Activated T-cell treated with anti-CD3 and anti-CD28 coated beads for 4 hours (primary cell): Measurements from ENCODE around the gene EXD3.
"Not testable (repeated sequence)": the region's sequence is repeated elsewhere in the genome, so short reads cannot be mapped to it uniquely, and the experiment has no call there.

Source experiments
- DNase-seq: peaks from one replicate; pipeline ENCODE4 v3.0.0-alpha.2; 2020

EXD3 gene

DNA sequence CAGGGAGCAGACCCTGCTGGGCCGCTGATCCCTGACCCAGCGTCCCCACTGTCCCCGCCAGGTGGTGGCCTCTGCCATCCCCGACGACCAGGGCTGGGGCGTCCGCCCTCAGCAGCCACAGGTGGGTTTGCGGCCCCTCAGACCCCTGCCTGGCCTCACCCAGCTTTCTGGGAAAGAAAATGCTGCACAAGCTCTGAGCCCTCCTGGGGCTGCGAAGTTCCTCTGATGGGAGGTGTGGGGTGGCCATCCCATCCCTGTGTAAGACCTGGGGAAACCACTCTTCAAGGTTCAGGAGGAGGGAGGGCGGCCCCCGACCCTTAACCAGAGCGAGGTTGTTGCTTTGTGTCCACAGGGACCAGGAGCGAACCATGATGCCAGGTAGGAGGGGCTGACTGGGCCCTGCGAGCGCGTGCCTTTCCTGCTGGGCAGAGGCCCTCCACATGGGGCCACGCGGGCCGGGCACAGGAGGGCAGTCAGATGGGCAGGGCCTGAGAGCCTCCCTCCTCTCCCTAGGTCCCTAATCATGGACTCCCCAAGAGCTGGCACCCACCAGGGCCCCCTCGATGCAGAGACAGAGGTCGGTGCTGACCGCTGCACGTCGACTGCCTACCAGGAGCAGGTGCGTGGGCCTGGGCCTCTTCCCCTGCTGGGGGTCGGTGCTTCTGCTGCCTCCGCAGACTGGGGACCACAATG, 7.9 kb upstream of the EXD3 start:
- DNase-seq: no peak

DNA sequence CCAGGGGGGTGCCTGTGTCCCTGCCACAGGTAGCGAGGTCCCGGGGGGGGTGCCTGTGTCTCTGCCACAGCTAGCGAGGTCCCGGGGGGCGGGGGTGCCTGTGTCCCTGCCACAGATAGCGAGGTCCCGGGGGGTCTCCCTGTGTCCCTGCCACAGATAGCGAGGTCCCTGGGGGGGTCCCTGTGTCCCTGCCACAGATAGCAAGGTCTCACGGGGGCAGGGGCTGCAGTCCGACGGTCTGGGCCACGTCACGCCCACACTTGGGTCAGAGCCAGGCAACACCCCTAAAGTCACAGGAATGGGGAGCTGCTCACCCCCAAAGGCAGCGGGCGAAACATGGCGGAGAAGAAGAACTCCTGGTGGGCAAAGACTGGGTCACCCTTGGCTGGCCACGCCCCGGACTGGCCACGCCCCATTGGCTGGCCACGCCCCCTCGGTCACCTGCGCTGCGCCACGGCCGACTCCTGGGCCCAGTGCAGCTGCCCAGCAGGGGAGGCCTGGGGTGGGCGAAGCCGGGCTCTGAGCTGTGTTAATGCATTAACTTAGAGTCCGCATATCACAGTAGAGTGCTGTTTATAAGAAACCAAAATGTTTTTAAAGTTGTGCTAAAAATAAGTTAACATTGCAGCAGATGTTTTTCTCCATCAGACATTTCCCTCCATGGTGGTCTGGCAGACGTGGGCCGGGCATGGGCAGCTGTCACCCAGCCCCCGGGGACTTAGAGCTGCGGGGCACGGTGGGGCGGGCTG, 7.2 kb upstream of the EXD3 start:
- no peak for DNase-seq

DNA sequence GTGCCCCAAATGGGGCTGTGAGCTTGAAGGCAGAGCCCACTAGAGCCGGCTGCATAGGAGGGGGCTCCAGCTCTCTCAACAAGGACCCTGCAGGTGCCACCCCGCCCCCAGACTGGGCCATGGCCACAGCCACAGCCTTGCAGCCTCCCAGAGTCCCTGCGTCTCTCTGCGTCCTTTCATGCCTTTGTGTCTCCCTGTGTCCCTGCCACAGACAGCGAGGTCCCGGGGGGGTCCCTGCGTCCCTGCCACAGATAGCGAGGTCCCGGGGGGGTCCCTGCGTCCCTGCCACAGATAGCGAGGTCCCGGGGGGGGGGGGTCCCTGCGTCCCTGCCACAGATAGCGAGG, 6.6 kb upstream of the EXD3 start:
- no peak for DNase-seq

DNA sequence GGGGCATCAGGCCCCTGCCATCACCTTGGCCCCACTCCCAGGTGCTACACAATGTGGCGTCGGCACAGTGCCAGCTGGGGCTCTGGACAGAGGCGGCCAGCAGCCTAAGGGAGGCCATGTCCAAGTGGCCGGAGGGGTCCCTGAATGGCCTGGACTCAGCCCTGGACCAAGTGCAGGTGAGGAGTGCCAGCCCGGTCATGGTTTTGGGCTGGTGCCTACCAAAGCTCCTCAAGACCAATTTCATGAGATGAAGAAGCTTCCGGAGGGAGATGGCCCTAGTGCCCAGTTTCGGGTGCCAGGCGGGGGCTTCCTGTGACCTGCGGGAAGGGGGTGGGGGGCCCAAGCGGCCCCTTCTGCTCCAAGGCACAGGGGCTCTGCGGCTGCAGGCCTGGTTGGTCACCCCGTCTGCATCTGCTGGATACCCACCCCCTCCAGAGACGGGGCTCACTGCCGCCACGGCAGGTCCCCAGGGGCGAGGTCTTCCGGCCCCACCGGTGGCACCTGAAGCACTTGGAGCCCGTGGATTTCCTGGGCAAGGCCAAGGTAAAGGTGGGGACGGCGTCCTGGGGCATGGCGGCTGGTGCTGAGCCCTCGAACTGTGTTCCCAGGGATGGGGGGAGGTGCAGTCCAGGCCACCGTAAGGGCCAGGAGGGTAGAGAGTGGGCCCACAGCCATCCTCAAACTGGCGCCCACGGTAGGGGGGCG, 6.0 kb upstream of the EXD3 start:
- DNase-seq: no peak

DNA sequence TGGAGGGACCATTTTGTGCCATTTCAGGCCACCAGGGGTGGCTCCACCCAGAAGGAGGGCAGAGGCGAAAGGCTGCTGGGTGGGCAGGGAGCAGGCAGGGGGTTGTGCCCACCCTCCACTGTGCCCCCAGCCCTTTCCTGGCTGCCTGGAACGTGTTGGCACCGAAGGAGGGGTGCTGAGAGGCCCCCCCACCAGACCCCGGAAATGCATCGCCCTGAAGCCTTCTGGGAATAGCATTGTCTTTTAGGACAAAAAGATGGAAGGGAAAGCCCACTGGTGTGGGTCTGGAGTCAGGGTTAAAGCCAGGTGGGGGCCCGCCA, 5.3 kb upstream of the EXD3 start:
- no peak for DNase-seq

DNA sequence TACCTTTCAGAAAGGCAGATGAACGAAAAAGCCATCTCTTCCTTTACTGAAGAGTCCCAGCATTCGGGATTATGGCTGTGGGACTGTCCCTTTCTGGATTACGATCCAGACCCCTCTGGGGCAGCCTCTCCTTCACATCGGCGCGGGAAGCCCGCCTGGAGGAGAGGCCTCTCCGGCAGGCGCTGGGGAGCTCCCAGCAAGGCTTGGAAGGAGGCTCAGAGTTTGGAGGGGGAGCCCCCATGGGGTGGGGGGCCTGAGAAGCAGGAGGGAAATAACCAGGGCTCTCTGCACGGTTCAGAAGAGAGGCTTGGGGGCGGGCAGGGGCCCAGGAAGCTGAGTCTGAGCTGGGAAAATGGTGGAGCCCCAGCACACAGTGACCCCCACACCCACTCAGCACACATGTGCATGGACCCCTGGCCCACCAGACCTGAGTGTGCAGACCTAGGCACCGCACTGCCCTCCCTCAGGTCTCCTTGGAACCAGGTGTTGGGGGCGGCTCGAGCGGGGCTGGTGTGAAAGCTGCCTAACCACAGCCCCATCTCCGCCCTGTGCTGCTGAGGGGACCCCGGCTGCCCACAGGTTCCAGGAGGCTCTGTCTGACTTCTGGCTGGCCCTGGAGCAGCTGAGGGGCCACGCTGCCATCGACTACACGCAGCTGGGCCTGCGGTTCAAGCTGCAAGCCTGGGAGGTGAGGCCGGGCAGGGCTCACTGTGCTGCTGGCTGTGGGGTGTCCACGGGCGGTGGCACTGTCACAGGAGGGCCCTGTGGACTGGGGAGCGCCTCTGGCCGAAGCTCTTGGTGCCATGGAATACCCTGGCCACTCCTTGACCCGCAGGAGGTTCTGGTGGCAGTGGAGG, 4.7 kb upstream of the EXD3 start:
- no peak for DNase-seq

DNA sequence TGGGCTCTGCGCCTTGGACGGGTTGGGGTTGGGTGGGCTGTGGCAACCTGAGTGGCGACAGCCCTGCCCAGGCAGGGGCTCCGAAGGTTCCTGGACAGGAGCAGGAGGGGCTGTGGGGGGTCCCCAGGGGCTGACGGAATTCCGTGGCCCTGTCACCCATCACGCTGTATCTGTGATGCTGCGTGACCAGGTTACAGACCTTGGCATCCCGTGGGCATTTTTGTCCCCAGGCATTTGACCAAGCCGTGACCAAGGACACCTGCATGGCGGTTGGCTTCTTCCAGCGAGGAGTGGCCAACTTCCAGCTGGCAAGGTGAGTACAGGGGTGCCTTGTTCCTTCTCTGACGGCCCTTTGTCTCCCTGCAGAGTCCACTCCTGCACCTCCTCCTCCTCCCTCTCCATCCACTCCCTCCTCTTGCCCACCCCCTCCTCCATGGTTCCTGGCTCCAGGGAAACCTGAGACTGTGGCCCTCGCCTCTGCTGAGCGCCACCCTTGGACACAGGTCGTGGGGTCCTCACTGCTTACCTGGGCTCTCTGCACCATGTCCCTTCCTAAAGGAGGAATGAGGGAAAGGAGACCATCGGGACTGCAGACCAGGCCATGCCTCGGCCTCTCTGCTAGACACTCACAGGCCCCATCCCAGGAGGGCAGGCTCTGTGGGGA, 3.2 kb upstream of the EXD3 start:
- DNase-seq: no peak

DNA sequence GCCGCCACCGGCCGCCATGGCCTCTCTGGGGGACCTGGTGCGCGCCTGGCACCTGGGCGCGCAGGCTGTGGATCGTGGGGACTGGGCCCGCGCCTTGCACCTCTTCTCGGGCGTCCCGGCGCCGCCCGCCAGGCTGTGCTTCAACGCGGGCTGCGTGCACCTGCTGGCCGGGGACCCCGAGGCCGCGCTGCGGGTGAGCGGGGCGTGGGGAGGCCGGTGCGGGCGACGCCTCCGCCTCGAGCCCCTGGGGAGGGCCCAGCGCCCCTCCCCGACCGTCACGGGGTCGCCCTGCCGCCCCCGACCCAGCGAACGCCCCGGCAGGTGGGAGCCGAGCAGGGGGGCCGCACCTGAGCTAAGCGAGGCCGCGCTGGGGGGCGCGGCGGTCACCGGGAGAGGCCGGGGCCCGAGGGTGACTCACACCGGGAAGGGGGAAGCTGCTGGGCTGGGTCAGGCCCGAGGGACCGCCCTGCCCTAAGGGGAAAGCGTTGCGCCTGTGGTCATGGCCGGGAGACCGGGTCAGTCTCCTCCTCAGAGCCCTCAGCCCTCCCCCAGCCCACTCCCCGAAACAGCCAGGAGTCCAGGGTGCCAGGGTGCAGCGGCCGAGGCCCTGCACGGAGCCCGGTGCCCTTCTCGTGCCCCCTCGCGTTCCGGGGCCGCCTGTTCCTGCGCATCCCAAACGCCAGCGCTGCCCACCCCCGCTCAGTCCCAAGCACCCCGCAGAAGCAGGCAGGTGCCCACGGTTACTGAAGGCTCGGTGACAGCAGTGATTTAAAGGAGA, 741 bp upstream of the EXD3 start:
- no peak for DNase-seq

DNA sequence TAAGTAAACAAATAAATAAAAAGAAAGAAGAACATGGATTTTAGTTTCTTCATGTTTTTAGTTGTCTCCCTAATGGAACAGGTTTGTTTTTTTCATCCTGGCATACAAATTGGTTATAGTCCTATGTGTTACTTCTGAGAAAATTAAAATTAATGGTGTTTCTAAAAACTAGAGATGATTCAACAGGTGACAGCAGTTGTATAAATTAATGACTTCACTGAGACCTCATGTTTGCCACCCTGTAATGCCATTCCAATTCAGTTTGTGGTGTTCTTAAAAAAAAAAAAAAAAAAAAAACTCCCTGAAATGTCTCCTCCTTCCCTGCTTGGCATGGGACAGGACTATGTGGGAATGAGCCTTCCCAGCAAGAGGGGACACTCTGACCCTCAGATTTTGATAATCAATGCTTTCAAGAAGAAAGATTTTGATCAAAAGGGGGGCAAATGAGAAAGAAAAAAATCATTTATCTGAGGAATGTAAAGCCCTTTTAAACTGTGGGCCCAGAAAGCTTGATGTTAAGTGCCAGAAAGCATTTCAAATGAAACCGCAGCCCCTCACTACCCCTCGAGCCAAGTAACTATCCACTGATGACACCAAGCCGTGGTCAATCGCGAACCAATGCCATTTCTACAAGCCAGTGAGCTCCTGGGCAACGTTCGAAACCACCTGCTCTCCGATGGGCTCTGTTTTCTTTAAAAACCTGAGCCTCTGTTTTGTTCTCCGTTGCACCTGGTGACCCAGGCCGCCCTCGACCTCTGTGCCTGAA, 941 bp downstream of the EXD3 start:
- no peak for DNase-seq

DNA sequence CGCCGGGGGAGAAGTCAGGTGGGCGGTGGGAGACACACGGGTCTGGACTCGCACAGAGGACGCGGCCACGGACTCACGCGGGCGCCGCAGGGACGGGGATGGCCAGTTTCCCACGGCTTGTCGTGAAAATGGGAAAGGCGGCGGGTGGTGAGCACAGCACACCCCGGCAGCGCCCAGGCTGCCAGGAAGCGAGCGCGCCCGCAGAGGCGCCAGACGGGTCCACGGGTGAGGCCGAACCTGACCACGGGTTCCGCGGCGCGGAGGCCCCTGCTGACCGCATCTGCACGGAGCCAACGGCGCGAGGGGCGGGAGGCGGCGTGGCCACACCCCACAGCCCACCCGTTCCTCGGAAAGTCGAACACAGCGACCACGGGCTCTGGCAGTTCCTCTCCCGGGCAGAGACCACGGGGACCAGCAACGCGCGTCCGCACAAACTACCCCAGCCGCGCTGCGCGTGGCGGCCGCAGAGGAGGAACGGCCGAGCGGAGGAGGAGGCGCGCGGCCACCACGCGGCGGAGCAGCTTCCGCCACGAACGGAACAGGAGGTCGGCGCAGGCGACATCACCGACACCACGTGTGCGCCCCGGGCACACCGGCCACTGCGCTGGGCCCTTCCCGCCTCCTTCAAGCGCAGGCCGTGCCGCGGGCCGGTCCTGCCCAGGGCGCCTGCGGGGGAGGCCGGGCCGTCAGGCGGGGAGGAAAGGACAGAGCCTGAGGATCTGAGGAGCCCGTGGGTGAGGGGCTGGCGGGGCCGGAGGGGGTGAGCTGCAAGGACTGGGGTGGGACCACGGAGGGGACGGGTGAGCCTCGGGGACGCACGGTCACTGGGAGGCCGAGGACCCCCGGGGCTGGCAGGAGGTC, 5.6 kb downstream of the EXD3 start:
- no peak for DNase-seq

DNA sequence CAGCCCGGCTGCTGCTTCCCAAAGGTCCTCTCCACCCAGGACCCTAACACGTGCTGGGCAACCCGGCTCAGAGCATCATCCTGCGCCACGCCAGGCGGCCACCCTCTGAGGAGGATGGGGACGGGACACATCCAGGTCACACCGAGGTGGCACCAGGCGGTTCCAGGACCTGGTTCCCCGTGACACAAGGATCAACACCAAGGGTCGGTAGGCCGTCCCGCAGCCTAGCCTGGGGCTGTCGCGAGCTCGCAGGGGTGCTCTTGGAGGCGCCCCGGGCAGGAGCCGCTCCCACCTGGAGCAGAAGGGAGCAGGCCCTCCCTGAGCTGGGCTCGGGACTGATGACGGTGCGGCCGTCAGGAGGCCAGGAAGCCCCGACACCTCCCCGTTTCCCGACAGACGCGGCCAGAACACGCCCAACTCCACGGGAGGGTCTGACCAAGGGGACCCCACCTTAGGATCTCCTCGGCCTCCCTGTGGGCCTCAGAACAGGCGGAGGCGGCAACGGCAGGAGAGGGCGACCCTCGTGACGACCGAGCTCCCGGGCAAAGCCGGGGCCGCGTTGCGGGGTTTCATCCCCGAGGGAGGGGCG, 6.3 kb downstream of the EXD3 start:
- DNase-seq: no peak

DNA sequence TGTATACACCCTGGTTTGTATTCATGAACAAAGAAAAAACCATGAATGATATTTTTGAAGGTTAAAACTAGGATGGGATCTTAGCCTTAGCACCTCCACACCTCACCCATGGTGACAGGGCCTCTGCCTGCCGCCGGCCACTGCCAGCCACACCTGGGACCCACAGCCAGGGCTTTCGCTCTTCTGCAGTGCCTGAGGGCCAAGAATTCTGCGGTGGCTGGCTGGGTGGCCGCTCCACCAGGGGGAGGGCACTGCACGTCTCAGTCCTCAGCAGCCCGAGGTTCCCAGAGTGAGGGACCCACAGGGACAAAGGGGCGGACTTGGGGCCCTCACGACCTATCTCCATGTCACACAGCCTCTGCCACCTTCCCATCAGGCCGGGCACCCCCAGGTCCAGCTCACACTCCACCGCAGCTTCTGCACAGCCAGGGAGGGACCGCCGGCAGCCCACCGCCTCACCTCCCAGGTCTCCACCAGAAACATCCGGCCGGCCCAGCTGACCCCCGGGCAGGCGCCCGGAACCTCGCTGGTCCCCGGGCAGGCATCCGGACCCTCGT, 6.9 kb downstream of the EXD3 start:
- DNase-seq: no peak

DNA sequence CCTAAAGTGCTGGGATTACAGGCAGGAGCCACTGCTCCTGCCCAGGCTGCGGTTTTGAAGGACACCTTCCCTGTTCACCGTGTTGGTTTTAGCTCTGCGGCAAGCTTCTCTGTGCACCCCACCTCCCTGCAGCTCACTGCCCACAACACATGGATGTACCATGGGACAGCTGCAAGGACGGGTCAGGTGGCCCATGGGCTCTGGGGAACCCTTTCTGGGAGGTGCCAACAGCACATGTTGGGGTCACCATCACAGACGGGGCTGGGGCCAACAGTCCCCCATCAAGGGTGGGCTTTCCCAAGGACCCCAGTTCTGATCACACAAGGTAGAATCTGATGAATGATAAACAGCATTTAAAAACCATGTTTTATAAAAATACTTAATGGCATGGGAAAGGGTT, 7.5 kb downstream of the EXD3 start:
- DNase-seq: no peak

DNA sequence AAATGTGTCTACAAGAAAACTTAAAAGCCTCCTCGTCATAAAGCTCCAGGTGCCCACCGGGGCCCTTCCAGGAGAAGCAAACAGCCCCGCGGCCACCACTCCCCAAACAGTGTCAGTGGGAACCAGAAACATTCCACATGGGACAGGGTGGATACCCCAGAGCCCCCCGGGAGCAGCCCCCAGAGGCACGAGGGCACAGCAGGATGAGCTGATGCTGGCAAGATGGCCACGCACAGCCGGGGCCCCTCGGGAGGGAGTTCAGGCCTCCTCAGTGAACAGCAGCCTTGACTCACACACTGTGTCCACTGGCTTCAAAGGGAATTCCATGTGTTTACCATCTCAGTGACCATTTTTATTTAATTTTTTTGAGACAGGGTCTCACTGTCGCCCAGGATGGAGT, 10.5 kb downstream of the EXD3 start:
- no peak for DNase-seq

DNA sequence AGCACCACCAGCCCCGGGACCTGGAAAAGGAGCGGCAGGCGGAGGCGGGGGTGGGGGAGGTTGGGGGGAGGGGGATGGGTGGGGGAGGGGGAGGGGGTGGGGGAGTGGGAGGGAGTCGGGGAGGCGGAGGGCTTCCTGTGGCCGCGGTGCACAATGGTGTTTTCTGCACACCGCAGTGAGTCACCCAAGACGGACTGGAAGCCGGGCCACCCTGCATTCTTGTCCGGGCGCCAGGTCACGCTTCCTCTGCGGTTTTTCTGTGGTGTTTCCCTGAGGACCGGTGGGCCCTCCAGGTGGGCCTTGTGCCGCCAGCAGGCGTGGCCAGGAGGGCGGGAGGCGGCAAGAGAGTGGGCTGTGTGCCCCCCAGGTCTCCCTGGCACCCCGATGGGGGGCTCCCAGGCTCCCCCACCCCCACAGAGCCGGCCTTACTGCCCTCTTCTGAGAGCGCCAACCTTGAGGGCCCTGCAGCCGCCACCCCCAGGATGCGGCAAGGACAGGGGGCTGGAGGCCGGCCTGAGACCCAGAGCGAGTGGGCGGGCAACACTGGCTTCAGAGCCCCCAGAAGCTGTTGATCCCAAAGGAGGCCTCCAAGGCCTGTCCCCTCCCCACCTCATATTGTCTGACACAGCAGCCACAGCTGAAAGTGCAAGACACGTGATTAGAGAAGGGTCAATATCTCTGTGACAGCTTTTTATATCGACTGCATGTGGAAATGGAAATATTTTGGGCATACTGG, 11.1 kb downstream of the EXD3 start:
- DNase-seq: no peak

DNA sequence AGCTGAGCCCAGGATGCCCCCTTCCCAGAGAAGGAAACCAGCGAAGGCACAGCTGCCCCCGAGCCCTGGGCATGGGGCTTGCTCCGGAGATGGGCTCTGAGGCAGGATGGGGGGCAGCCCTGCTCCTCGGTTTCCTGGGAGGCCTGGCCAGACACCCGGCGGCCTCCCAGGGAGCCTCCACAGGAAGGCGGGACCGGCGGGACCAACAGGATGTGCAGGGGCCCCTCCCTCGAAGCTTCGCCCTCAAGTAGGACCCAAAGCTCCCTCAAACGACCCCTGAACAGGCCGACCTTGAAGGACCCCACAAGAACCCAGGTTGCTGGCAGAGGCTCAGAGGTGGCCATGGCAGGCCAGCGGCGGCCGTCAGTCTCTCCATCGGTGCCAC, 11.7 kb downstream of the EXD3 start:
- no peak for DNase-seq

DNA sequence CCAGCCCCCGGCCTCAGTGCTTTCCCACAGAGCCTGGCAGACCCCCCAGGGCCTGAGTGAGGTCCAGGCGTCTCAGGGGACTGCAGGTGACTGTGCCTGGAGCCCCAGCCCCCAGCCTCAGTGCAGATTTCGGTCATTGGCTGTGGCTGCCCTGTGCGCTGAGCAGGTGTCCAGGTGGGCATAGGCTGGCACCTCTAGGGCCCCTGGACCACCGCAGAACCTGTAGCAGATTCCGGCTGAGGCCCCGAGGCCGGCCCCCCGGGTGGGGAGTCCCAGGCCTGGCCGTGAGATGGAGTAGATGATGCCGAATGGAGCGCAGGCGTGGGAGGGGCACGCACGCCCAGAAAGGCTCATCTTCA, 12.1 kb downstream of the EXD3 start:
- no peak for DNase-seq

DNA sequence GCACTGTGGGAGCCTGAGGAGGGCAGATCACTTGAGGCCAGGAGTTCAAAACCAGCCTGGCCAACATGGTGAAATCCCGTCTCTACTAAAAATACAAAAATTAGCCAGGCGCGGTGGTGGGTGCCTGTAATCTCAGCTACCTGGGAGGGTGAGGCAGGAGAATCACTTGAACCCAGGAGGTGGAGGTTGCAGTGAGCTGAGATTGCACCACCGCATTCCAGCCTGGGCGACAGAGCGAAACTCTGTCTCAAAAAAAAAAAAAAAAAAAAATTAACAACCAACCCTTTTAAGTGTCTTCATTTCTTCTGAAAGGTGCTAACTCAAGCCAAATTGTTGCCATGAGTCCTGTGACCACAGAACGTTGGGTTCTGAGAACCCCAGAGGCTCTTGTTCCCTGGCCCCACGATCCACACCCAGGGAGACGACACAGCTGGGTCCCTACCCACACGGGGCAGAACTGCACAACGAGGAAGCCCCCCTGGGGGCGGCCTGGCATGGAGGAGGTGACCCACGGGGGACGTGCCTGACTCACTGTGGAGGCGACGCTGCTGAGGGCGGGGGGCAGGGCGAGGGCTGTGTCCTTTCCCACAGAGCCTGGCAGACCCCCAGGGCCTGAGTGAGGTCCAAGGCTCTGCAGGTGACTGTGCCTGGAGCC, 12.6 kb downstream of the EXD3 start:
- not testable (repeated sequence) for DNase-seq
